GM12878 (cell line): ENCODE data around the gene WSCD2.

Experiments used
- JUND ChIP-seq: IDR thresholded peaks from 2 replicates; pipeline ENCODE4 v1.6.1; 2012; ENCODE audit warnings: low read depth, mild to moderate bottlenecking, low read length, improper control_type of control experiment, moderate library complexity
- KDM1A ChIP-seq: fragments of 200-600 bp; sonication (generic); IDR thresholded peaks from 2 replicates; pipeline ENCODE4 v1.6.1; 2016; ENCODE audit warnings: borderline replicate concordance
- NRF1 ChIP-seq: conservative IDR thresholded peaks from 2 replicates; pipeline ENCODE4 v1.6.1; 2011; ENCODE audit warnings: mild to moderate bottlenecking, low read depth, low read length, improper control_type of control experiment
- RAD21 ChIP-seq: IDR thresholded peaks from 2 replicates; pipeline ENCODE4 v1.6.1; 2011; ENCODE audit warnings: mild to moderate bottlenecking, low read depth, low read length, moderate library complexity; ENCODE audit not compliant: insufficient read depth
- RFX5 ChIP-seq: IDR thresholded peaks from 2 replicates; pipeline ENCODE4 v1.6.1; 2011; ENCODE audit warnings: low read depth, low read length, improper control_type of control experiment
- TAF1 ChIP-seq: IDR thresholded peaks from 2 replicates; pipeline ENCODE4 v1.6.1; 2011; ENCODE audit warnings: mild to moderate bottlenecking, low read depth, low read length, borderline replicate concordance

GRCh38 chr12:108122644-108123043, 6.4 kb upstream of the WSCD2 start:
- TF ChIP-seq RFX5 (no peak), JUND (no peak), RAD21 (no peak), TAF1 (no peak), KDM1A (no peak), NRF1 (no peak)
